Measurements from ENCODE around the gene LRRFIP1.

GRCh38 chr2:237733677-237734300, 106.4 kb downstream of the LRRFIP1 start:
- TF ChIP-seq ZNF24 (IDR thresholded peaks at IDR 0.05) (no peak), SIN3A (IDR thresholded peaks at IDR 0.05; ENCODE audit: low read depth, low read length) (no peak), BHLHE40 (IDR thresholded peaks at IDR 0.05; ENCODE audit: borderline replicate concordance in 1 of 2, low read depth in 2 of 2, low read length in 1 of 2) (no peak), CTCF (IDR thresholded peaks at IDR 0.05 in 2 of 3, conservative IDR thresholded peaks at IDR 0.05 in 1 of 3; ENCODE audit: control insufficient read depth in 2 of 3, extremely low read depth in 1 of 3, insufficient read depth in 1 of 3, low read depth in 3 of 3, low read length in 3 of 3) (no peak), KDM1A (IDR thresholded peaks at IDR 0.05; ENCODE audit: borderline replicate concordance) (no peak), REST (IDR thresholded peaks at IDR 0.05; ENCODE audit: low read depth, low read length) (no peak), ETV6 (conservative IDR thresholded peaks at IDR 0.05 in 1 of 2, IDR thresholded peaks at IDR 0.05 in 1 of 2; ENCODE audit: borderline replicate concordance in 1 of 2, low read depth in 1 of 2) (no peak), BACH1 (IDR thresholded peaks at IDR 0.05; ENCODE audit: borderline replicate concordance) (no peak)

Data from GM12878 (cell line).